HEK293T (cell line): Measurements from ENCODE around the gene CCDC7.
"Not testable (repeated sequence)": the region's sequence is repeated elsewhere in the genome, so short reads cannot be mapped to it uniquely, and the experiment has no call there.

Experiments
- CTCF ChIA-PET: fragments of 350-600 bp; formaldehyde crosslinking; extraction: SDS; loops from one replicate; lab custom pipeline; 2021; ENCODE audit warnings: antibody characterized with exemption, inconsistent platforms; lab: Yijun Ruan, JAX
- POLR2A ChIA-PET: fragments of 350-600 bp; formaldehyde crosslinking; extraction: SDS; loops from one replicate; lab custom pipeline; 2020; ENCODE audit warnings: antibody characterized with exemption, inconsistent platforms; lab: Yijun Ruan, JAX
- DNase-seq: peaks from one replicate; pipeline ENCODE4 v3.0.0; 2012; ENCODE audit warnings: mixed read lengths; ENCODE audit errors: extremely low spot score
- ARNT ChIP-seq: fragments of 450-650 bp; IDR thresholded peaks from 2 replicates; pipeline ENCODE4 v1.6.1; 2017; ENCODE audit warnings: mild to moderate bottlenecking
- BHLHE40 ChIP-seq: fragments of 450-650 bp; IDR thresholded peaks from 2 replicates; pipeline ENCODE4 v1.6.1; 2016; ENCODE audit warnings: mild to moderate bottlenecking, moderate library complexity, borderline replicate concordance
- CTBP1 ChIP-seq: fragments of 450-650 bp; IDR thresholded peaks from 2 replicates; pipeline ENCODE4 v1.6.1; 2016; ENCODE audit warnings: borderline replicate concordance
- ELF4 ChIP-seq: fragments of 450-650 bp; IDR thresholded peaks from 2 replicates; pipeline ENCODE4 v1.6.1; 2017; ENCODE audit warnings: antibody characterized with exemption
- FOXA1 ChIP-seq: fragments of 450-650 bp; IDR thresholded peaks from 2 replicates; pipeline ENCODE4 v1.6.1; 2016; ENCODE audit warnings: mild to moderate bottlenecking
- FOXK2 ChIP-seq: fragments of 450-650 bp; IDR thresholded peaks from 2 replicates; pipeline ENCODE4 v1.6.1; 2016; ENCODE audit warnings: mild to moderate bottlenecking
- FOXM1 ChIP-seq: fragments of 450-650 bp; IDR thresholded peaks from 2 replicates; pipeline ENCODE4 v1.6.1; 2017; ENCODE audit warnings: mild to moderate bottlenecking, borderline replicate concordance
- HDGF ChIP-seq: fragments of 450-650 bp; IDR thresholded peaks from 2 replicates; pipeline ENCODE4 v1.6.1; 2017; ENCODE audit warnings: antibody characterized with exemption, borderline replicate concordance
- L3MBTL2 ChIP-seq: fragments of 450-650 bp; conservative IDR thresholded peaks from 2 replicates; pipeline ENCODE4 v1.6.1; 2016; ENCODE audit warnings: mild to moderate bottlenecking
- LEF1 ChIP-seq: fragments of 450-650 bp; IDR thresholded peaks from 2 replicates; pipeline ENCODE4 v1.6.1; 2017; ENCODE audit warnings: mild to moderate bottlenecking, borderline replicate concordance
- NFRKB ChIP-seq: fragments of 450-650 bp; IDR thresholded peaks from 2 replicates; pipeline ENCODE4 v1.6.1; 2016; ENCODE audit warnings: mild to moderate bottlenecking, moderate library complexity
- PKNOX1 ChIP-seq: fragments of 450-650 bp; IDR thresholded peaks from 2 replicates; pipeline ENCODE4 v1.6.1; 2016
- SP1 ChIP-seq: fragments of 450-650 bp; IDR thresholded peaks from 2 replicates; pipeline ENCODE4 v1.6.1; 2017
- SUZ12 ChIP-seq: fragments of 450-650 bp; IDR thresholded peaks from 2 replicates; pipeline ENCODE4 v1.6.1; 2016; ENCODE audit warnings: mild to moderate bottlenecking
- TARDBP ChIP-seq: fragments of 450-650 bp; IDR thresholded peaks from 2 replicates; pipeline ENCODE4 v1.6.1; 2016
- ZNF384 ChIP-seq: fragments of 450-650 bp; IDR thresholded peaks from 2 replicates; pipeline ENCODE4 v1.6.1; 2016

CCDC7 gene

GRCh38 chr10:32731527-32731926, 285.6 kb downstream of the CCDC7 start:
- ChIA-PET POLR2A (no interaction called here), CTCF (no interaction called here)
- no peak for DNase-seq
- TF ChIP-seq FOXK2 = no peak
- no peak for TF ChIP-seq NFRKB
- TF ChIP-seq FOXA1 = no peak
- TF ChIP-seq PKNOX1 = no peak
- TF ChIP-seq SUZ12 = no peak
- TF ChIP-seq BHLHE40 = no peak
- TF ChIP-seq ARNT = no peak
- no peak for TF ChIP-seq CTBP1
- no peak for TF ChIP-seq TARDBP
- no peak for TF ChIP-seq ZNF384
- no peak for TF ChIP-seq LEF1
- TF ChIP-seq FOXM1 = no peak
- no peak for TF ChIP-seq L3MBTL2
- TF ChIP-seq SP1 = no peak
- TF ChIP-seq HDGF = no peak
- no peak for TF ChIP-seq ELF4

GRCh38 chr10:32738958-32739357, 293.0 kb downstream of the CCDC7 start:
- no peak for TF ChIP-seq CTBP1
- no peak for TF ChIP-seq SP1
- TF ChIP-seq PKNOX1 = no peak
- TF ChIP-seq FOXA1 = no peak
- TF ChIP-seq SUZ12 = no peak
- no peak for TF ChIP-seq L3MBTL2
- TF ChIP-seq HDGF = no peak
- no peak for TF ChIP-seq FOXM1
- CTCF ChIA-PET = no interaction called here
- POLR2A ChIA-PET = no interaction called here
- DNase-seq = no peak

GRCh38 chr10:32744321-32744720, 298.4 kb downstream of the CCDC7 start:
- TF ChIP-seq TARDBP = no peak
- no peak for TF ChIP-seq SP1
- TF ChIP-seq NFRKB = no peak
- no peak for TF ChIP-seq FOXA1
- no peak for TF ChIP-seq PKNOX1
- TF ChIP-seq BHLHE40 = no peak
- TF ChIP-seq ELF4 = no peak
- TF ChIP-seq FOXK2 = no peak
- no peak for TF ChIP-seq CTBP1
- no peak for TF ChIP-seq HDGF
- ChIA-PET POLR2A (no interaction called here), CTCF (no interaction called here)
- no peak for DNase-seq

GRCh38 chr10:32746869-32747268, 300.9 kb downstream of the CCDC7 start:
- ChIA-PET CTCF (no interaction called here), POLR2A (no interaction called here)
- TF ChIP-seq ELF4 = no peak
- TF ChIP-seq ARNT = no peak
- TF ChIP-seq FOXA1 = no peak
- TF ChIP-seq TARDBP = no peak
- TF ChIP-seq CTBP1 = no peak
- DNase-seq = no peak

GRCh38 chr10:32751582-32751981, 305.6 kb downstream of the CCDC7 start:
- CTCF ChIA-PET = no interaction called here
- DNase-seq = no peak
- TF ChIP-seq ARNT = no peak
- no peak for TF ChIP-seq FOXM1
- TF ChIP-seq SP1 = no peak
- no peak for TF ChIP-seq ELF4
- no peak for TF ChIP-seq TARDBP
- TF ChIP-seq NFRKB = no peak
- TF ChIP-seq CTBP1 = no peak
- TF ChIP-seq LEF1 = no peak
- POLR2A ChIA-PET = no interaction called here

GRCh38 chr10:32754900-32755299, 309.0 kb downstream of the CCDC7 start:
- DNase-seq, CTCF ChIA-PET, POLR2A ChIA-PET: not testable (repeated sequence)

GRCh38 chr10:32771217-32771616, 325.3 kb downstream of the CCDC7 start:
- POLR2A ChIA-PET = no interaction called here
- no peak for DNase-seq
- TF ChIP-seq FOXM1 (no peak), SUZ12 (no peak), ARNT (no peak), CTBP1 (no peak), FOXA1 (no peak), PKNOX1 (no peak)
- CTCF ChIA-PET = no interaction called here
